ENCODE data around the gene CDRT15L2. TPM values are rescaled to one million over a fixed set of nuclear protein-coding genes. Genes with fewer than 3 reads are reported as not detected.
"Not testable (repeated sequence)": the region's sequence is repeated elsewhere in the genome, so short reads cannot be mapped to it uniquely, and the experiment has no call there.

The CDRT15L2 gene
- total and polyA plus RNA-seq, 9 of the 15 experiments (the other 6 are each of a cell fraction or from before 2014, with no cell fraction given): not detected

DNA sequence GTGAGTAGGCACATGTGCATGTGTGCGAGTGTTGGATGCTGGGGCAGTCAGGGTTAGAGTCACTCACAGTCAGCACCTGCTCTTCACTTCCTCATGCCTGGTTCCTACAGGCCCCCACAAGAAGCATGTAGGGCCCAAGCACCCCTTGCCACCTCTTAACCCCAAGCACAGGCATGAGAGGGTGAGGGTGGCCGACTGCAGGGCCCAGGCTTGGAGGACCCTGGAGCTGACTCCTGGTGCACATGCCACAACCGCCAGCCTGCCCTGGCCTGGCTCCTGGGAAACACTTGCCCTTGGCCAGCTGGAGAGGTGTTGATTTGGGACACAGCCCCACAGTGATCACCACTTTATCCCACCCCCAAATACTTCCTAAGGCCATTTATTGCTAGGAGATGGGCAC, 16.9 kb upstream of the CDRT15L2 start (continued):
- TF ChIP-seq ARID4B (CRISPR knock-in tag; IDR thresholded peaks at IDR 0.05): no peak
- TF ChIP-seq TBP (optimal IDR thresholded peaks at IDR 0.05; ENCODE audit: low read depth, low read length): no peak
- TF ChIP-seq ELF2 (CRISPR knock-in tag; IDR thresholded peaks at IDR 0.05): no peak
- TF ChIP-seq EP300 (IDR thresholded peaks at IDR 0.05; ENCODE audit: low read length): no peak
- TF ChIP-seq FOXJ2 (tag; IDR thresholded peaks at IDR 0.05): no peak
- TF ChIP-seq NFE2L1 (tag; IDR thresholded peaks at IDR 0.05; ENCODE audit: borderline replicate concordance, low read depth): no peak
- TF ChIP-seq ZKSCAN1 (IDR thresholded peaks at IDR 0.05; ENCODE audit: low read depth, low read length): no peak

DNA sequence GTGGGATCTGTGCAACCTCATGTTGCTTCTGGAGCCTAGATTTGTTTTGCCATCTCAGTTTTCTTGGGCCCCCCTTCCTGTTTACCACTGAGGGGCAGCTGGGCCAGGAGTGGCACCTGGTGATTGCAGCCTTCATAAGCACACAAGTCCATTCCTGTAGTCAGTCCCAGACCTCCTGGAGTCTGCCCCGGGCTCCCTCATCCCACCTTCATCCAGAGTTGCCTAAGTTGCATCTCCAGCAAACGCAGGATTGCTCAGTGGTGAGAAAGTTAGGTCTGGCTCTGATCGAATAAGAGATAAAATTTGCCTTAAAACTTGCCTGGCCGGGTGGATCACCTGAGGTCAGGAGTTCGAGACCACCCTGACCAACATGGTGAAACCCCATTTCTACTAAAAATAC, 14.3 kb upstream of the CDRT15L2 start:
- CTCF ChIA-PET (ENCODE audit: low intra/inter-chr PET ratio); BruUV-seq (replicated peaks); ATAC-seq; H3K4me1 ChIP-seq (replicated peaks in 1 of 2; ENCODE audit: control insufficient read depth in 2 of 2, insufficient read depth in 2 of 2, low read length in 2 of 2); intact Hi-C loops (cut with micrococcal nuclease); POLR2A ChIA-PET; H3K27ac ChIP-seq (ENCODE audit: extremely low read depth, low read depth, low read length); H3K79me2 ChIP-seq (ENCODE audit: control insufficient read depth, insufficient read depth, low read length); H3K4me2 ChIP-seq (ENCODE audit: insufficient read depth, low read length); in situ Hi-C loops (cut with MboI); H3K9me3 ChIP-seq (replicated peaks; ENCODE audit: control insufficient read depth, insufficient read depth, low read depth, low read length); H3K4me3 ChIP-seq; H3K9me1 ChIP-seq (ENCODE audit: control insufficient read depth, insufficient read depth, low read length); DNase-seq (ENCODE audit: extremely low read depth in 1 of 4, low spot score in 3 of 4); H4K20me1 ChIP-seq (replicated peaks; ENCODE audit: control insufficient read depth, insufficient read depth, low read length); H3K9ac ChIP-seq (ENCODE audit: insufficient read depth in 1 of 2, low read depth in 2 of 2, low read length in 2 of 2); H3K36me3 ChIP-seq (ENCODE audit: control insufficient read depth, insufficient read depth, low read length); H3K27me3 ChIP-seq (ENCODE audit: control insufficient read depth in 2 of 2, insufficient read depth in 2 of 2, low read length in 2 of 2); FAIRE-seq; H2AFZ ChIP-seq (ENCODE audit: low read depth, low read length): not testable (repeated sequence)
- 7% methylated on average over 3 of the region's 5 CpGs for WGBS (ENCODE audit: insufficient coverage, low coverage, missing lambda C conversion rate)
